SHP77 (cell line): ENCODE results near the gene CYTH1.
A peak's percentile ranks its signal among the peaks of the same experiment; 100 is the strongest.

Experiments used
- DNase-seq, 2 experiments: peaks; one replicate each; lab custom pipeline; 2025; lab: John Stamatoyannopoulos, UW

Gene CYTH1

DNA sequence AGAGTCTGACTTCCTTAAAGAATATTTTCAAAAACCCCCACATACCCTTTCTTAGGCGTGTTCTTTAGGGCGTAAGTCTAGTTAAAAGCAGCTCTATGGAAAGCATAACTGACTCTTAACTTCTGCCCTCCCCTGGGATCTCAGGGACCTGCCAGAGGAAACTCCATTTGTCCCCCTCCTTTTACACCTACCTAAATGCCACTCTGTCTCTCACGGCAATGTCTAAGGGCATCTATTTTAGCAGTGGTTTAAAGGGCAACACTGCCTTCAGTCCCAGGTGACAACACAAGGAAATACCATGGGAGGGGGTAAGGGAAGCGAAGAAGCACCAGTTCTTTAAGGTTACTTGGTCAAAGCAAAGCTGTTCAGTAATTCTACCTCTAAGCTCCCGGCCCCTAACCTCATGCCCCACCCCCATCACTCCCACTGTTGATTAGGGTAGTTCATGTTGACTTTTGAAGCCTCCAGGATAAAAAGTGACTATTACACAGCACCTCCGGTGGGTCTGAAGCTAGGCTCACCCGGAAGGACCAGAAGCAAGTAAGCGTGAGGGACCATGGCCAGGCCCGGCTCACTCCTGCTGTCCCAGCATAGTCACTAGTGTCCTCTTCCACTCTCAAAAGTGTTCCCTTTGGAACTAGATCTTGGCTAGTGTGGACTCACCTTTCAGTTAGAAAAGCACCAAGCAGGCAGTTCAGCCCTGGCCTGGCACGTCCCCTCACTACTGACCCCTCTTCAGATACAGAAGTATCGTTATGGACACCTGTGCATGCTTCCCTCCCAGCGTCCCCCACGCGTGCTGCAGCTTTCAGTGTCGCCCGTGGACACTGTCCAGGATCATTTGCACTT is 47.1 kb downstream of the CYTH1 start:
- DNase-seq = no peak

DNA sequence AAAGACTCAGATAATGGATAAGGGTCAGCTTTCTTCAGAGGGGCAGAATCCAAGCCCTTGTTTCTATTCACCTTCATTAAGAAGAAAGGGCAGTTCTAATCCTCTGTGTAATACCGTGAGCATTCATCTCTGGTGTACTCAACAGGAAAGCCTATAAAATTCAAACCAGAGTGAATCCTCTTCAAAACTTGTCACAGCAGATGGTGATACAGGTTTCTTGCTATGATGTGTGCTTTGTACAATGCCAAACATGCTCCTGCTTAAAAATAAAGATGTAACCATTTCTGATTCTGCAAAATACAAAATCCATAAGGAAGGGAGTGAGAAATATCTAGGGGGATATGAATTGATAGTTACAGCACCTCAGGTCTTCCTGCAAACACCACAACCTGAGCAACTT is 49.7 kb downstream of the CYTH1 start:
- DNase-seq = no peak

DNA sequence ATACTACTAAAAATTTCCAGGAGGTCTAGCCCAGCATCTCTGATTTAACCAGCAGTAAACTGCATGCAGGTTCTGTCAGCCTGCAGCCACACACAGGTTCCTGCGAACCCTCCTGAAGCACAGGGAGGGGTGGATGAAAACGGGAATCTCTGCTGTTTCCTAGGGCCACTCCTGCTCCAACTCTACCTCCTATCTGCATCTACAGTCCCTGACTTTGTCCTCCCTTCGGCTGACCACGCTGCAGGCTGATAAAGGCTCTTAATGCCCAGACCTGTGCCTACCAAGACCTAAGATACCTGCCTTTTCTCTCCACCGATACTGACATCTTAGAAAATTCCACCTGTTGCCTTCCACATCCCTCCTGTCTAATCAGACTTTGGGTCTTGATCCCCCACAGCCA is 50.2 kb downstream of the CYTH1 start:
- no peak for DNase-seq

DNA sequence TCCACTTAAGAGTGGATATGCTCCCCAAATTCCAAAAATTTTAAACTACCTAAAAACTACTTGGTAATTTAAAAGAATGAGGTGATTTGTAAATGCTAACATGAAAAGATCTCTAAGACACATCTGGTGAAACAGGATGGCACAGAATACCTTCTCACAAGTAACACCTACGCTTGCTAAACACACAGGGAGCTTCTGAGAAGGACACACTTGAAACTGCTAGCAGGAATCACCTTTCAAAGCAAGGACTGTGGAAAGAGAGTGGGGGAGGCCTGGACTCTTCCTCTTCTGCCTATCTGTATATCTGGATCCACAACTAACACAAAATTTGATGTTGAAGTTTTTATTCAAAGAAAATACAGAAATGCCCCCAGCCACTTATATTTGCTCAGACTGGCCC is 52.4 kb downstream of the CYTH1 start:
- no peak for DNase-seq

DNA sequence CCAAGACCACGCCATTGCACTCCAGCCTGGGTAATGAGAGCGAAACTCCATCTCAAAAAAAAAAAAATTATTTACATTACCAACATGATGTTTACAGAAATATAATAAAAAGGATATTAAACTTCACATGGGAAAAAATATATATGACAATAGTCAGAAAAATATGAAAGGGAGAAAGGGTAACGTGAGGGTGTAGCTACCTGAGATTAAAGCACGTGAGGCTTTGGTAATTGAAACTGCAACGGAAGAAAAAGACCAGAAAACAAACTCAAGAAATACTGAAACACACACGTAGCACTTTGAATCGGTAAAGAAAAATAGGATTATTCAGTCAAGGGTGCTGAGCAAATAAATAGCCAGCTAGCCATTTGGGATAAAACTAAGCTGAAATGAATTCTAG is 53.6 kb downstream of the CYTH1 start:
- DNase-seq = no peak

DNA sequence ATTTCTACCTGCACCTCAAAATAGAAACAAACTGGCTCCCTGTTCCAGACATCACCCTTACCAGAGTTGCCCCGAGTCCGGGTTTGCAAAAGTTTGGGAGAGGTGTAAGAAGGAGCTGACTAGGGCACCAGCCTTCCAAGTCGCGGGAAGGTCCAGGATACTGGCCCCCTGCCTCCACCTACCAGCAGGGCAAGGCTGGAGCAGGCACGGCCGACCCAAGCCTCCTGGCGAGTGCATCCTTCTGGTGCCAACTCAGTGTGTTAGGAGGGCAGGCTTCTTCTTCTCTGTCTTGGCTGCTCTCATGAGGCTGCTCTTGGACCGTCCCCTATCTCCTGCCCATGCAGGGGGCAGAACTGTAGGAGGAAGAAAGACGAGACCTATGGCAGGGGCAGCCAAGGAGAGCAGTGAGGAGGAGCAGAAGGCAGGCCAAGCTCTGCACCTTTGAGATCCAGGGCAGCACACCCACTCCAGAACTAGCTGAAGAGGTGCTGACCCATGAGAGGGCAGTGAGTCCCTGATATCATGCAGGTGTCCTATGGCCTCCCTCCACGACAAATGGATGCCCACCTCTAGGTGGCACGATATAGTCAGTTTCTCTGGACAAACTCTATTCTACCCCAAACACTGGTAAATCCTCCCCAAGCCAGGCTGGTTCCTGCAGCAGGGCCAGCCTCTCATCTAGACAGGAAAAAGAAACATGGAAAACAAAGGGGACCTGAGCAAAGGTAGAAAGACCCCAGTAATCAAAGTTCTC is 54.4 kb downstream of the CYTH1 start:
- DNase-seq = no peak

DNA sequence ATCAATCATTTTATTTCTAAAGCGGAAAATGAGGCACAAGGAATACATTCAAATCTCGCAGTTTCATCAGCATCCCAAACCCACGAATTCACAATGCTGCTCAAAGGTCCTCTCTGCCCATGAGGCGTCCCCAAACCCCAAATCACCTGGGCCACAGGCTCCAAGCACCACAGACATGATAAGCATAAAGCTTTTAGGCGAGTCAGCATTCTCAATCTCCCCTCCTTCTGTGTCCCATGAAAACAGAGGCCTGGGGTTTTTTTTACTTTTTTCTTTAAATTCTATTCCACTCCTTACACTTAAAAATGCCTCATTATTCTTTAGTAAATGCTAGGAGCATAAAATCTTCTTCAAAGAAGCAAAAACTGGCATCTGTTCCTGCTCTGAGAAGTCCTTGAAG is 55.0 kb downstream of the CYTH1 start:
- no peak for DNase-seq

DNA sequence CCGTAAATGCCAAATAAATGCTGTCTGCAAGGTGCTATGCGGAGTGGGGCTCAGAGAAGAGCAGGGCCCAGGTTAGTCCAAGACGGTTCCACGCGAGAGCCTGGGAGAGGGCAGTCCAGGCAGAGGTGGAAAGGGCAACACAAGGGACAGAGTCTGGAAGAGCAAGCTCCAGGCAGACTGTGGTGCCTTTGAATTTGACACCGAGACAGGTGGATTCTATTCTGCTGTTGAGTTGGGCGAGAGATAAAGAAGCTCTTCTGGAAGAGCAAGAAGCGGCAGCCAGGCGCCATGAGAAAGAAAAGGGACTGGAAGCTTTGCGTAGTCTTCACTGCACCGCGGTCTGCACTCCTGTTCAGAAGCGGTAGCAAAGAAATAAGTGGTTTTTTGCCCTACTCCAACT is 55.6 kb downstream of the CYTH1 start:
- DNase-seq = no peak

DNA sequence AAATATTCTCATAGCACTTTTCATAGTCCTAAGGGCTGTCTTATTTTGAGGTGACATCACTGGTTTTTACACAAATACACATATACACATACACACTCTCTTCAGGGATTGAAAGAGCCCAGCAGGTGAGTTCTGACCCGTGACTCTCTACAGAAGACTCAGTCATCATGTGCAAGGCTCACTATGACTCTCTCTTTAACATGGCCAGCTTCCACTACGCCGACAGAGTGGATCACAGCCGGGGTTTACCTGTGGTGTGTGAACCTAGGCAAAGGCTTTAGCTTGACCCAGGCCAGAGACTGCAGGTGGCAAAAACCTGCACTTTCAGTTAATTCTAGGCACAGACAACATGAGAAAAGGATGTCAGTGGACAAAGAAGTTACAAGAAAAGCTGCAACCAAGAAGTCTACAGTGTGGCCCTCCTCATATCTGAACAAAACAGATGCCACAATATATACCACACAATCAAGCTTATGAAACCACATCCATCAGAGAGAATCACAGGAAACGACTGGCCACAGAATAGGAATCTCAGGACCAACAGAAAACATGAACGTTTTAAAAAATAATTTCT is 56.5 kb downstream of the CYTH1 start:
- DNase-seq = no peak

DNA sequence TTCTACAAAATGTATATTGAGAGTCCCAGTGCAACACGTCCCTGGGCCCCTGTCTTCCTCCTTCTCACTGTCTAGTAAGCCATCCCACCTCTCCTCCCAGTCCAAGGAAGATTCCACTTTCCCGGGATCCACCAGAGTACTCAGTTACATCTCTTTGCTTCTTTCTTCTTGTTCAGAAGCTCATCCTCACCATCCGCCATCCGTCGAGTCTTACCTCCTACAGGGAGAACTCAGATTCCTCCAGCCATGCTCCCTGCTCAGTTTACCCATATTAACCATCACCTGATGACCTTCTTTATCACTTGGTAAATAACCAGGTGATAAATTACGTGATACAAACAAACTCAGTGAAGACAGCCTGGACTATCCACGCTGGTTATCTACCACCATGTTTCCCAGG is 57.1 kb downstream of the CYTH1 start:
- no peak for DNase-seq

DNA sequence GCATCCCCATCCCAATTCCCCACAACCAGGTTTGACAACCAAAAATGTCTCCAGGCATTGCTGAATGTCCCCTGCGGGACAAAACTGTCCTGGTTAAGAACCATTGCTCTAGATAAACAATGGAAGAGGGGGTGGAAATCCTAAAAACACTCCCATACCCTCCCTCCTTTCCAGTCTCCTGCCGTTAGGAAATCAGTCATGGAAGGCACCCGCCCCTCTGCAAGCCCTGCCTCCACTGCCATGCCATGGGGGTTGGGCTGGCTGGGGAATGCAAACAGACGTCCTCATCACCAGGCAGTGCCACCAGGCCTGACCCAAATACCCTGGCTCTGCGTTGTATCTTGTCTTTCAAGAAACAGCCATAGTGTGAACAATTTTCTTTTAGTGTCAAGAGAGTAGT is 57.5 kb downstream of the CYTH1 start:
- DNase-seq = no peak

DNA sequence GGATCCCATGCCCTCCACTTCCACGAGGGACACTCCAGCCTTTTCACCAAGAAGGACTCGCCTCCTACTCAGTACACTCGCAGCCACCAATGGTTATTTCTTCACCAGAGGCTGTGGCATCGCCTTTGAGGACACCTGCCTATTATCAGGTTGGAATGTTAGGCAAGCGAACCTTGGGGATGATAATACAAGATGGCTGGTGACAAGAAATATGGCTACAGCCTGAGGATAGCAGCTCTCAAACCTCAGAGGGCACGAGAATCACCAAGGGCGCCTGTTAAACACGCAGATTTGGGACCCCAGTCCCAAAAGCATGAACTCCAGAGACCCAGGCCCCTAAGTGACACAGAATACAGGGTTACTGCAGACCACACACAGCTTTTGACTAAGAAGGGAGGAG is 58.1 kb downstream of the CYTH1 start:
- no peak for DNase-seq

DNA sequence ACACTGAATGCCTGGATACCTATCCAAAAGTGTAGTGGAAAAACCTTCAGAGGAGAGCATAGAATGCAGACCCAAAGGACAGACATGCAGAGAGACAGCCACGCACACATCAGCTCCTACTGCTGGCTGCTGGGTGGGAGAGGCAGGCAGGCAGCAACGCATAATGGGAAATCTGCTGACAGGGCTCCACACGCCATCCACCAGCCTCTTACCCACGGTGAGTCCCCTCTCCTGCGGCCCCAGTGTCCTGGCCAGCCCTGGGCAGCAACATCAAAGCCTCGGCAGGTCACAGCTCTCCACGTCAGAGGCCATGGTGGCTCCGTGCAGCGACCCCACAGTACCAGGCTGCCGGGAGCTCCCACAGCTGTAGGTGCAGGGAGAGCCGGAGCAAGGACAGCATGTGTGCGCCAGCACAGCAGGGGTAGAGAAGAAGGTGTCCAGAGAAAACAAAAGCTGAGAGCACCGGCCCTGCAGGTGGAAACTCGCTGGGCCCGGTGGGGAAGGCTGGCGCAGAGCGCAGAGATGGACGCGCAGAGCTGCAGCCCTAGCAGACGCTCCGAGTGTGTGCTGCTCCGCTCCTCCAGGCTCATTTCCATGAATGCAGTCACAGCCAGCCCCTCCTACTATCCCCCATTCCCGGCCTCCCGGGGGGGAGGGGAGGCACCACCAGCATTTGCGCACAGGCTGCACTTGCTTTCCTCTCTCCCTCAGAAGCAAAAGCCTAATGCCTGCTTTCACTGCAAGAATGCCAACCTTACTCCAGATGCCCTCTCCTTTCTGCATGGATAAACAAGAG is 58.9 kb downstream of the CYTH1 start:
- DNase-seq = peak in 1 of 2 experiments; percentile 37

DNA sequence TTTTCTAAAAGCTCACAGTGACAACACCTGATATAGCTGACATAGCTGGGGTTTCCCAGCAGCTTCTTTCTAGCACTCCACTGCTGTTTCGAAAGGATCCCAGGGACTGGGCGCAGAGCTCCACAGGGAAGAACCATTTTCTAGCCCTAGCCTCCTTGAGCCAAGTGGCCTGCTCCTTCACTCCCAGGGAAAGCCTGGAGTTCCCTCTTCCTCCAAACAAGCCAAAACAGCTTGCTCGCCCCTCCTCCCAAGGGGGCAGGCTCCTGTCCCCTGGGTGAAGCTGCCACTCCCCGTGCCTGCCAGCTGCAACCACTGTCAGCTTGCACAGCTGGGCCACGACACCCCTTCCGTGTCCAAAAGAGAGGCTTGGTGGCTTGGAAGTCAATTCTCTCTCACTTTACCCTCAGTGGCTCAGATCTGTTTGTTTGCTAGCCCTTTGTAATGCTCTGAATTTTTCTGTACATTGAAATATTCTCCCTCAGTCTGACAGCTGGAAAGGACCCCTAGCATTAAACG is 59.8 kb downstream of the CYTH1 start:
- peak in 1 of 2 experiments; percentile 33 for DNase-seq

DNA sequence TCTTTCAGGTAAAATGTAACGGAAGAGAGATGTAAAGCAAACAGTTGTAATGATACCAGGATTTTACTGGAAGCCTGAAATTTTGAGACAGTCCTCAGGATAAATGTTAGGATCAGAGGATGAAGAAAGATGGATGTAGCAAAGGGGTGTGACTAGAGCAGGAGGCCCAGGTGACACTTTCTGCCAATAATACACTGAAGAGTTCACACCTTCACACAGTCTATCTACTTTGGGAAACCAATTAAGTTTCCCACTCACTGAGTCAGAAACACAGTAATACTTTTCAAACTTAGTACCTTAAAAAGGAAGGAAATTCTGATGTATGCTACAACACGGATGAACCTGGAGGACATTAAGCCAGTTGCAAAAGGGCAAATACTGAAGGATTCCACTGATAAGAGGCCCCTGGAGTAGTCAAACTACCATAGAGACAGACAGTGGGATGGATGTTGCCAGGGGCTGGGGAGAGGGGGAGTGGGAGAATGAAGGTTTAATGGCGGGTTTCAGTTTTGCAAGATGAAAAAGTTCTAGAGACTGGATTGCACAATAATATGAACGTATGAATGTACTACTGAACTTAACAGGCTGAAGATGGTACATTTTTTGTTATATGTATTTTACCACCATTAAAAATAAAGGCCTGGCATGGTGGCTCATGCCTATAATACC is 62.3 kb downstream of the CYTH1 start:
- no peak for DNase-seq

DNA sequence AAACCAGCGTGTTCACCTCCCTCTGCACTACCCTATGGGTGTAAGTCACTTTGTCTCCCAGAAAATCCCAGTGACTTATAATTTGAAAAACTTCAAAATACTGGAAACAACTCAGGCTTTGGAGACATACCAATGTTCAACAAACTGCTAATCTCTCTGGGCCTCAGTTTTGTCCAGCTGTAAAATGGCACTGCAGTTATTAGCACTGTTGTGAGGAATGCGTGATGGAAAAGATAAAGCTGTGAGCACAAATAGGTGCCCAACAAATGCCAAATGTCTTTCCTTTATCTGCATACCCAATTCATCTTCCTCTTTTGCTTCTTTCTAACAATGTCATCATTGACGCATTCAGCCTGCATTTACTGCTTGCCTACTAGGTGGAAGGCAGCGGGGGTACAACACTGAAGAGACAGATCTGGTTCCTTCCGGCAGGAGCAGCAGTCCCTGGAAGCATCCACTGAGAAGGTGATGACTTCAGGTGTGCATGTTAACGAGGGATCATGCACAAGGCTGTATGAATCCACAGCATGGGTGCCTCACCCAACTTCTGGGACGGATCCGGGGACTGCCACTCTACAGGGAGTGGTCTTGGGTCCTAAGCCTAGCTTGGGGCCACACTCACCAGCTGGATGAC is 63.4 kb downstream of the CYTH1 start:
- no peak for DNase-seq

DNA sequence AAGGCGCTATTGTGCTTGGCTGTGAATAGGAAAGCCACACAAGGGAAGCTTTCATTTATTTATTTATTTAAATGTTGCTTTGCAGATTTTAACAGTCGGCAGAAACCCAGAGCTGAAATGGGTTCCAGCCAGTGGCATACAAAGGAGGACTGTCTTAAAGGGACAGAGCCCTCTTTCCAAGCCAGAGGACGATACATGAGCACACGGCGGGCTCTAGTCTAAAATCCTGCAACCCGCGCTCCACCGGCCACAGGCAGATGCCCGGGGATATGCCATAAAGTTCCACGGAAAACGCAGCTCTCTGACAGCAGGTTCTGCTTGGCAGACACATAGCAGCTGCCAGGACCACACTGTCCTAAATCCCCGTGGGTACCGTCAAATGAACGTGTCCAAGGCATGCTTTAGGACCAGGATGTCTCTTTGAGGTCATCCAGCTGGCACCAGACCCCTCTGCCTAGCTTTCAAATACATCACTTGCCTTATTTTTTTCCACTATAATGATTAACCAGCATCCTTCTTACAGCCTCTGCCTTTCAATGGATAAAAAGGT is 64.6 kb downstream of the CYTH1 start:
- DNase-seq = peak; percentile 35 to 73

DNA sequence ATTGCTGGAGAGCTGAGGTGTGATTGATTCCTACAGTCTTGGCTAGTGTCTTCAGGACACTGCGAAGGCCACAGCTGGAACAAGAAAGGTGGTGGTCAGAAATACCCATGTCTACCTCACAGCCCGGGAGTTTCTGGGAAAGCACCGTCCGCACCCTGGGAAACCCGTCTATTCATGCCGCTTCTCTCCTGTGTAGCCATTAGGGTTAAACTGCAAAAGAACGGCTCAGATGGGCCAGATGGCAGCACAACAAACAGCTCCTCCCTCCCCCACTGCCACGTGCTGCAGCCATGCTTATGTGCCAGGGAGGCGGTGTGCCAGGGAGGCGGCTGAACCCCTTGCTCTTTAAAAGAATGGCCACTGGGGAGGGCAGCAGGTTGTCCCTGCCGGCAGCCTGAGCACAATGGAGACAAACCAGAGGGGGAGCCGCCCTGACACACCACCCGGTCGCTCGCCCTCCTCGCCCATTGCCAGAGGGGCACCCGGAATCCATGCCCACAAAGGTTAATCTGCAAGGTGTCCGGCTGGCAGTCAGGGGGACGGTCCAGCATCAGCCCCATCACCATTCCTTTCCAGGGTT is 65.2 kb downstream of the CYTH1 start:
- peak; percentile 65 to 77 for DNase-seq

DNA sequence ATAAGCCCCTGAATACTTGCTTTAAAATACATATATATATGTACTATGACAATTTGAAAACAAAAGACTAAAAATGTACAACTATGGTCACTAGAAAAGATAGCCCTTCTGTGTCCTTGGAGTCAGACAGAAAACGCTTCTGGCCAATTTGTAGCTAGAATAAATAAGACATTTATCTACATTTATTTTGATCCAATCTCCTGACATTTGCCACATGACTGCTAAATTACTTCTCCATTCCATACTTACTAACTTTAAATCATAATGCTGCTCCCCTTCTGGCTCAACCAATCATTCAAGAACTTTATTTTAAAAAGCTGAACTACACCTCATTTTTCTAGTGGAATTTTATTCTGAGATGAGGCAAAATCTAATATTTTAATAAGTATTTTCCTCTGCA is 65.8 kb downstream of the CYTH1 start:
- DNase-seq = no peak

DNA sequence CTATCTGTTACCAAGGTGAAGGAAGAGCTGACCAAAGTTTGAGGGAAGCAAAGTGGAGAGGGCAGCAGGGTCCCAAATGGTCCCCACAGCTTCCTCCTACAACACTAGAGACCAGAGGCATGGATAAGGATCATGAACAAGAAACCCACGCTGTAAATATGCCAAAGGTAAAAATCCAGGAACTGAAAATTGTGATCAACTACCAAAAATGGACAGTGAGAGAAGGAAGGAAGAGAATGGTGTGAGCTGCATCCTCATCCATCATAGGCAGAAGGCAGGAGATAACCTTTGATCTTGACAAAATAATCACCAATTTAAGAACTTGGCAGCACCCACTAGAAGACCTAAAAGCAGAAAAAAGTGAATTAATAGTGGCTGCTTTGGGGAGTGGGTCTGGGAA is 66.2 kb downstream of the CYTH1 start:
- DNase-seq = no peak
